Esophagus squamous epithelium (tissue), 5 donors: ENCODE measurements around the gene LTBP1. TPM values are rescaled to one million over a fixed set of nuclear protein-coding genes. Genes with fewer than 3 reads are reported as not detected.

Source experiments
- DNase-seq: peaks from one replicate; lab custom pipeline; 2025; lab: John Stamatoyannopoulos, UW
- H3K27ac ChIP-seq, 4 donors: fragments of 200-600 bp; sonication (generic); one replicate each; pipeline ENCODE4 v1.5.1; 2016 to 2019; ENCODE audit warnings: mild to moderate bottlenecking in 1 of 4
- H3K27me3 ChIP-seq, 4 donors: fragments of 200-600 bp; sonication (generic); 1 replicate in 3 of 4; 2 replicates in 1 of 4; pipeline versions ENCODE4 v1.5.1 to v1.6.0; 2017 to 2021; ENCODE audit warnings: antibody characterized with exemption in 1 of 4
- H3K36me3 ChIP-seq, 3 donors: fragments of 200-600 bp; sonication (generic); one replicate each; pipeline ENCODE4 v1.5.1; 2016 to 2019
- H3K4me1 ChIP-seq, 3 donors: fragments of 200-600 bp; sonication (generic); one replicate each; pipeline ENCODE4 v1.5.1; 2017 to 2019
- H3K4me3 ChIP-seq, 4 donors: fragments of 200-600 bp; sonication (generic); 1 replicate in 3 of 4; 2 replicates in 1 of 4; pipeline ENCODE4 v1.5.1; 2016 to 2019; ENCODE audit warnings: mild to moderate bottlenecking in 2 of 4, moderate library complexity in 1 of 4
- H3K9me3 ChIP-seq, 3 donors: fragments of 200-600 bp; sonication (generic); one replicate each; pipeline ENCODE4 v1.5.1; 2016 to 2019
- POLR2A ChIP-seq, 4 donors: fragments of 450-650 bp; IDR thresholded peaks; one replicate each; pipeline ENCODE4 v1.6.1; 2017; ENCODE audit warnings: antibody characterized with exemption in 4 of 4, mild to moderate bottlenecking in 4 of 4, moderate library complexity in 3 of 4
- WGBS, 2 donors: methylation state at CpG; one replicate each; pipeline ENCODE4 v1.1.5; 2018; 5-methylcytosine and 5-hydroxymethylcytosine counted together
- intact Hi-C: fragments of 100-400 bp; cut with DNase I; formaldehyde crosslinking; loops from one replicate; pipeline ENCODE4 v1.15.0; 2022
- total RNA-seq, 4 donors: library from RNA; depleted of rRNA; stranded (reverse); fragments of >200 nt; gene quantifications; one replicate each; pipeline ENCODE4 v1.1.0, GENCODE V29; 2016
- TF ChIP-seq, protein P1 (sequence below), 6 experiments: fragments of 450-650 bp in 4 of 6; fragments of 200-600 bp in 2 of 6; sonication (generic) in 2 of 6; IDR thresholded peaks; one replicate each; pipeline ENCODE4 v1.5.1; 2016 to 2019; ENCODE audit warnings: antibody characterized with exemption in 6 of 6, mild to moderate bottlenecking in 4 of 6, moderate library complexity in 4 of 6
- donor health status: DM: yes; HTN: yes; CAD: no.

LTBP1 gene
- total RNA-seq, 4 donors from 2014 or later = 5.5 to 69.4 (median 32.6) TPM

- Histone ChIP-seq H3K27me3 (no peaks in the 10 kb centered on the region), H3K4me1 (peaks cover 0 to 33% (median 16%) of the 10 kb centered on the region in 3 donors), H3K4me3 (no peak overlapping the region), H3K9me3 (no peaks in the 10 kb centered on the region), H3K27ac (peak overlapping the region in 1 of 4 donors; percentile 45), H3K36me3 (no peaks in the 10 kb centered on the region)
- TF ChIP-seq, protein P1, sequence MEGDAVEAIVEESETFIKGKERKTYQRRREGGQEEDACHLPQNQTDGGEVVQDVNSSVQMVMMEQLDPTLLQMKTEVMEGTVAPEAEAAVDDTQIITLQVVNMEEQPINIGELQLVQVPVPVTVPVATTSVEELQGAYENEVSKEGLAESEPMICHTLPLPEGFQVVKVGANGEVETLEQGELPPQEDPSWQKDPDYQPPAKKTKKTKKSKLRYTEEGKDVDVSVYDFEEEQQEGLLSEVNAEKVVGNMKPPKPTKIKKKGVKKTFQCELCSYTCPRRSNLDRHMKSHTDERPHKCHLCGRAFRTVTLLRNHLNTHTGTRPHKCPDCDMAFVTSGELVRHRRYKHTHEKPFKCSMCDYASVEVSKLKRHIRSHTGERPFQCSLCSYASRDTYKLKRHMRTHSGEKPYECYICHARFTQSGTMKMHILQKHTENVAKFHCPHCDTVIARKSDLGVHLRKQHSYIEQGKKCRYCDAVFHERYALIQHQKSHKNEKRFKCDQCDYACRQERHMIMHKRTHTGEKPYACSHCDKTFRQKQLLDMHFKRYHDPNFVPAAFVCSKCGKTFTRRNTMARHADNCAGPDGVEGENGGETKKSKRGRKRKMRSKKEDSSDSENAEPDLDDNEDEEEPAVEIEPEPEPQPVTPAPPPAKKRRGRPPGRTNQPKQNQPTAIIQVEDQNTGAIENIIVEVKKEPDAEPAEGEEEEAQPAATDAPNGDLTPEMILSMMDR (IDR thresholded peaks at IDR 0.05) = no peak
- TF ChIP-seq POLR2A (IDR thresholded peaks at IDR 0.05) = no peak
- 77 to 83% methylated on average over 4 of the region's 4 CpGs for WGBS, 2 donors
- DNase-seq = no peak
- intact Hi-C loops = no loop called here
Measured at GRCh38 chr2:33038799-33039198, 92.0 kb downstream of the LTBP1 start.

DNA sequence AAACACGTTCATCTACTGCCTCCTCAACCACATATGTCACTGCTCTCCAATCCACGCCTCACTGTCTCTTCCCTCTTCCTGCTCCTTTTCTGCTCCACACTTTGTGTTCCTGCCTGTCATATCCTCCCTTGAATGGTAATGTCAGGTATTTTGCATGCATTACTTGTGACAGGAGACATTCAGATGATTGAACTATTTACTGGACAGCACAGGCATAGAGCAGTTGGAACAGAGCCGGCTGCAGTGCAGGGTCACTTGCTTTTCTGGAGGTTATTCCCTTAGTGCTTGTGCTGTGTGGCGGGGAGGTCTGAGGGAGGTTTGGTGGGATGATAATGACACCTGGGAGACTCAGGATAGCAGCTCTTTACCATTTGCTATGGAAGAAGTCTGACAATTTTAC lies 93.8 kb downstream of the LTBP1 start:
- Histone ChIP-seq H3K9me3 (no peaks in the 10 kb centered on the region), H3K4me1 (peaks cover 0 to 20% (median 16%) of the 10 kb centered on the region in 3 donors), H3K36me3 (no peaks in the 10 kb centered on the region), H3K27ac (no peak overlapping the region), H3K4me3 (no peak overlapping the region), H3K27me3 (no peaks in the 10 kb centered on the region)
- intact Hi-C loops = no loop called here
- DNase-seq = no peak
- WGBS, 2 donors = 72 to 88% methylated on average over 2 to 4 of the region's 4 CpGs
- TF ChIP-seq, protein P1 (IDR thresholded peaks at IDR 0.05) = no peak
- no peak for TF ChIP-seq POLR2A (IDR thresholded peaks at IDR 0.05)

DNA sequence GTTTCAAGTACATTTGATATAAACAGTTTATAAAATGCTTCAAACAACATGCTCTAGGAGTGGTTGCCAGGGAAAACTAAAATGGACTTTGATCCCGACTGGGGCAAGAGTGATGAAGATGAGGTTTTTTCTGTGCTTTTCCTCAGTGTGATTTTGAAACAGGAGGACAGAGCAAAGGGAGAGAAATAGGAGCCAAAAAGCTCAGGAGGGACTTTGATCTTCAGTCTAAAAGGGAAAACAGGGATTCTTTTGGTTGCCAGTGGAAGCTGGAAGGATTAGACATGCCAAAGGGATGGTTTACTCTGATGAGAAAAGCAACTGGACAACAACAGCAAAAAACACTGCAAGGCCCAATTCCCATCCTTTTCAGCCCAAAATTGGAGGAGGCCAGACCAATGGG lies 95.5 kb downstream of the LTBP1 start:
- peaks cover 0 to 20% (median 16%) of the 10 kb centered on the region in 3 donors for H3K4me1 ChIP-seq
- WGBS, 2 donors = 50% methylated on average over 1 of the region's 1 CpG
- H3K27me3 ChIP-seq = no peaks in the 10 kb centered on the region
- H3K36me3 ChIP-seq = no peaks in the 10 kb centered on the region
- peak overlapping the region in 3 of 4 donors; percentile 43 to 77 (median 69) for H3K27ac ChIP-seq
- no peaks in the 10 kb centered on the region for H3K9me3 ChIP-seq
- no peak for DNase-seq
- no peak for TF ChIP-seq POLR2A (IDR thresholded peaks at IDR 0.05)
- TF ChIP-seq, protein P1 (IDR thresholded peaks at IDR 0.05) = no peak
- H3K4me3 ChIP-seq = no peak overlapping the region
- intact Hi-C loops = no loop called here

- H3K4me1 ChIP-seq = peaks cover 0 to 17% (median 12%) of the 10 kb centered on the region in 3 donors
- H3K9me3 ChIP-seq = no peaks in the 10 kb centered on the region
- peak overlapping the region in 3 of 4 donors; percentile 43 to 77 (median 69) for H3K27ac ChIP-seq
- TF ChIP-seq, protein P1 (IDR thresholded peaks at IDR 0.05) = no peak
- TF ChIP-seq POLR2A (IDR thresholded peaks at IDR 0.05) = no peak
- no peaks in the 10 kb centered on the region for H3K36me3 ChIP-seq
- intact Hi-C loops = no loop called here
- no peaks in the 10 kb centered on the region for H3K27me3 ChIP-seq
- DNase-seq = no peak
- H3K4me3 ChIP-seq = no peak overlapping the region
- 37 to 52% methylated on average over 3 of the region's 3 CpGs for WGBS, 2 donors
Measured at GRCh38 chr2:33042819-33043218, 96.1 kb downstream of the LTBP1 start.

DNA sequence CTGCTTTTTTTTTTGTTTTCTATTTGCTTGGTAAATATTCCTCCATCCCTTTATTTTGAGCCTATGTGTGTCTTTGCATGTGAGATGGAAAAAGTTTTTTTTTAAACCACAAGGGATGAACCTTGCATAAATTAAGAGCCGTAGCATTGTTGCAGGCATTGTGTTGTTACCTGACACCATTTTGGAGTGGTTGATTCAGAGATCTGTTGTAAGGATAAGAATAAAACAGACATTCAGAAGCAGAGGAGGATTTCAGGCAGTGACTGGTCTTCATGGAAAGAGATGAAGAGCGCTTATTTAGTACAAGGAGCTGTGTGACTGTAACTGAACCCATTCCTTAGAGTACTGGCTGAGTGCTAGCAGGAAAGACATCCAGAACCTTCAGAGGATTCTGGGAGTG lies 101.2 kb downstream of the LTBP1 start:
- WGBS, 2 donors = 28 to 33% methylated on average over 2 of the region's 2 CpGs
- no peak overlapping the region for H3K4me3 ChIP-seq
- H3K27me3 ChIP-seq = no peaks in the 10 kb centered on the region
- H3K4me1 ChIP-seq = peaks cover 0 to 3% (median 2%) of the 10 kb centered on the region in 3 donors
- no peak for TF ChIP-seq POLR2A (IDR thresholded peaks at IDR 0.05)
- TF ChIP-seq, protein P1 (IDR thresholded peaks at IDR 0.05) = no peak
- H3K9me3 ChIP-seq = no peaks in the 10 kb centered on the region
- no peak overlapping the region for H3K27ac ChIP-seq
- no peak for DNase-seq
- intact Hi-C loops = no loop called here
- no peaks in the 10 kb centered on the region for H3K36me3 ChIP-seq
